Fibroblast of lung (primary cell): ENCODE data around the gene CDC42EP1. TPM values are rescaled to one million over a fixed set of nuclear protein-coding genes. Genes with fewer than 3 reads are reported as not detected.

Source experiments
- DNase-seq, 2 donors: peaks; one replicate each; pipeline versions ENCODE4 v3.0.0 to v3.0.0-alpha.2; 2010; ENCODE audit warnings: low read depth in 2 of 2
- H2AFZ ChIP-seq: 2 replicates; pipeline ENCODE4 v1.5.1; 2012; ENCODE audit warnings: low read length, control low read depth, inconsistent platforms
- H3K27ac ChIP-seq: 2 replicates; pipeline ENCODE4 v1.5.1; 2011; ENCODE audit warnings: low read length, control low read depth; ENCODE audit not compliant: insufficient read depth
- H3K27me3 ChIP-seq: 2 replicates; pipeline ENCODE4 v1.5.1; 2011; ENCODE audit warnings: mild to moderate bottlenecking, low read length; ENCODE audit not compliant: control insufficient read depth, insufficient read depth
- H3K36me3 ChIP-seq: 2 replicates; pipeline ENCODE4 v1.5.1; 2011; ENCODE audit warnings: low read length; ENCODE audit not compliant: control insufficient read depth, insufficient read depth
- H3K4me1 ChIP-seq: 2 replicates; pipeline ENCODE4 v1.5.1; 2011; ENCODE audit warnings: low read length; ENCODE audit not compliant: control insufficient read depth, insufficient read depth; ENCODE audit errors: extremely low read depth
- H3K4me2 ChIP-seq: 2 replicates; pipeline ENCODE4 v1.5.1; 2011; ENCODE audit warnings: low read length, control low read depth; ENCODE audit not compliant: insufficient read depth; ENCODE audit errors: extremely low read depth
- H3K4me3 ChIP-seq, 4 experiments: fragments of 200-600 bp in 1 of 4; sonication (generic) in 1 of 4; replicated peaks in 1 of 4; 2 replicates each; pipeline ENCODE4 v1.5.1; 2011 to 2016; ENCODE audit warnings: low read length in 4 of 4, low read depth in 3 of 4, mild to moderate bottlenecking in 3 of 4, control low read depth in 2 of 4, inconsistent platforms in 1 of 4, mixed read lengths in 1 of 4; ENCODE audit not compliant: insufficient read depth in 1 of 4; ENCODE audit errors: control extremely low read depth in 1 of 4
- H3K79me2 ChIP-seq: 2 replicates; pipeline ENCODE4 v1.5.1; 2012; ENCODE audit warnings: mild to moderate bottlenecking, low read length, inconsistent platforms; ENCODE audit not compliant: control insufficient read depth, insufficient read depth
- H3K9ac ChIP-seq: 2 replicates; pipeline ENCODE4 v1.5.1; 2011; ENCODE audit warnings: mild to moderate bottlenecking, low read length, control low read depth; ENCODE audit not compliant: insufficient read depth
- H3K9me3 ChIP-seq: 2 replicates; pipeline ENCODE4 v1.5.1; 2012; ENCODE audit warnings: low read depth, low read length; ENCODE audit not compliant: control insufficient read depth, insufficient read depth
- H4K20me1 ChIP-seq: 2 replicates; pipeline ENCODE4 v1.5.1; 2011; ENCODE audit warnings: low read length; ENCODE audit not compliant: control insufficient read depth, insufficient read depth; ENCODE audit errors: extremely low read depth
- CTCF ChIP-seq, 2 donors: IDR thresholded peaks in 1 of 2; conservative IDR thresholded peaks in 1 of 2; 1 replicate in 1 of 2; 2 replicates in 1 of 2; pipeline ENCODE4 v1.5.1; 2011 to 2012; ENCODE audit warnings: low read length in 2 of 2, control low read depth in 1 of 2, inconsistent platforms in 1 of 2, low read depth in 1 of 2, mild to moderate bottlenecking in 1 of 2
- EZH2 ChIP-seq: IDR thresholded peaks from 2 replicates; pipeline ENCODE4 v1.5.1; 2012; ENCODE audit warnings: low read length, control low read depth, mild to moderate bottlenecking; ENCODE audit errors: missing control alignments
- polyA plus RNA-seq, 2 donors: library from polyadenylated mRNA; depleted of rRNA in 1 of 2; stranded (reverse) in 1 of 2; unstranded in 1 of 2; fragments of >200 nt; gene quantifications; 2 replicates each; pipeline ENCODE4 v1.2.1, GENCODE V29; 2011 to 2012; ENCODE audit warnings: missing spikeins in 1 of 2
- total RNA-seq: library from RNA; depleted of rRNA; stranded (reverse); fragments of >200 nt; gene quantifications from 2 replicates; pipeline ENCODE4 v1.2.1, GENCODE V29; 2014

The CDC42EP1 gene
- total and polyA plus RNA-seq, 2 donors (not counting 1 experiment from before 2014, with no cell fraction given), result 10.4 to 17.2 TPM

DNA sequence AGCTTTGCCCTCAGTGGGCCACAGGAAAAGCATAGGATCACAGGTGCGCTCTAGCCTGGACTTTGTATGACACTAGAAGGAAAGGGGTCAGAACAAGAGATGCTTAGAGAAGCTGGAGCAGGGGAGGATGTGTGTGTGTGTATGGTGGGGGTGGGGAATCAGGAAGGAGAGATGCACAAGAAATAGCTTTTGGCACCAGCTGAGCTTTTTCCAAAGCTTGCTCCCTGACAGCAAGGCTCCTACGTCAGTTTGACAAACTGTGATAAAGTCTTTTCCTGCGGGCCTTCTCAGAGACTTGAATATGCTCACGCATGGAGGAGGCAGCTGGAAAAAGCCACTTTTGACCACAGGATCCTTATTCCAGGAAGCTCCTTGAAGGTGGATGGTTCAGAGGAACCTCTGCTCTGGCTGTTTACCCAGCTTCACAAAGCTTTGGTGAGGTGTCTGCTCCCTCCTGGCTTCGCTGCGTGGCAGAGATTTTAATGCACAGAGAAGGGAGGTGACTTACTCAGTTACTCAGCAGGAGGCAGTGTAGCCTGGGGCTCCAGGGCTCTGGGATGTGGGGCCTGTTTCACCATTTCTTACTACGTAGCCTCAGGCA, 3.9 kb downstream of the CDC42EP1 start:
- Histone ChIP-seq H4K20me1 (peaks cover 4% of the 10 kb centered on the region), H3K9me3 (no peaks in the 10 kb centered on the region), H3K27ac (peak overlapping the region; percentile 73), H3K4me3 (peak overlapping the region; percentile 2 to 46 (median 18)), H2AFZ (no peak overlapping the region), H3K79me2 (peaks cover 66% of the 10 kb centered on the region), H3K36me3 (peaks cover 22% of the 10 kb centered on the region), H3K9ac (peak overlapping the region; percentile 25), H3K4me1 (peaks cover 30% of the 10 kb centered on the region), H3K4me2 (peak overlapping the region; percentile 75), H3K27me3 (no peaks in the 10 kb centered on the region)
- DNase-seq, result peak; percentile 39 to 81
- no peak for TF ChIP-seq EZH2
- peak in 1 of 2 donors; percentile 4 for TF ChIP-seq CTCF (conservative IDR thresholded peaks at IDR 0.05 in 1 of 2, IDR thresholded peaks at IDR 0.05 in 1 of 2; ENCODE audit: low read depth in 1 of 2, low read length in 2 of 2)

GRCh38 chr22:37565830-37566229, 5.5 kb downstream of the CDC42EP1 start:
- no peak overlapping the region for H2AFZ ChIP-seq
- H3K9ac ChIP-seq, result no peak overlapping the region
- TF ChIP-seq CTCF (conservative IDR thresholded peaks at IDR 0.05 in 1 of 2, IDR thresholded peaks at IDR 0.05 in 1 of 2; ENCODE audit: low read depth in 1 of 2, low read length in 2 of 2) (no peak), EZH2 (no peak)
- H3K4me3 ChIP-seq, result no peak overlapping the region
- H3K27ac ChIP-seq, result no peak overlapping the region
- no peak overlapping the region for H3K4me2 ChIP-seq
- DNase-seq, result no peak
- H3K36me3 ChIP-seq, result peaks cover 26% of the 10 kb centered on the region
- H3K9me3 ChIP-seq, result no peaks in the 10 kb centered on the region
- peaks cover 28% of the 10 kb centered on the region for H3K4me1 ChIP-seq
- no peaks in the 10 kb centered on the region for H3K27me3 ChIP-seq
- H3K79me2 ChIP-seq, result peaks cover 64% of the 10 kb centered on the region
- H4K20me1 ChIP-seq, result peaks cover 4% of the 10 kb centered on the region

GRCh38 chr22:37566329-37566837, 6.1 kb downstream of the CDC42EP1 start:
- no peaks in the 10 kb centered on the region for H3K27me3 ChIP-seq
- H3K4me1 ChIP-seq, result peaks cover 28% of the 10 kb centered on the region
- DNase-seq, result no peak
- TF ChIP-seq CTCF (conservative IDR thresholded peaks at IDR 0.05 in 1 of 2, IDR thresholded peaks at IDR 0.05 in 1 of 2; ENCODE audit: low read depth in 1 of 2, low read length in 2 of 2) (no peak), EZH2 (no peak)
- no peak overlapping the region for H3K4me3 ChIP-seq
- no peak overlapping the region for H3K9ac ChIP-seq
- H3K36me3 ChIP-seq, result peaks cover 26% of the 10 kb centered on the region
- H2AFZ ChIP-seq, result no peak overlapping the region
- H3K4me2 ChIP-seq, result no peak overlapping the region
- peaks cover 4% of the 10 kb centered on the region for H4K20me1 ChIP-seq
- peaks cover 58% of the 10 kb centered on the region for H3K79me2 ChIP-seq
- H3K27ac ChIP-seq, result no peak overlapping the region
- no peaks in the 10 kb centered on the region for H3K9me3 ChIP-seq
